Limb (tissue), 2 donors: ENCODE measurements around the gene TRIM22.

Source experiments
- DNase-seq, 2 donors: peaks; one replicate each; pipeline ENCODE4 v3.0.0-alpha.2; 2016; ENCODE audit errors: extremely low spot score in 2 of 2

Gene TRIM22

DNA sequence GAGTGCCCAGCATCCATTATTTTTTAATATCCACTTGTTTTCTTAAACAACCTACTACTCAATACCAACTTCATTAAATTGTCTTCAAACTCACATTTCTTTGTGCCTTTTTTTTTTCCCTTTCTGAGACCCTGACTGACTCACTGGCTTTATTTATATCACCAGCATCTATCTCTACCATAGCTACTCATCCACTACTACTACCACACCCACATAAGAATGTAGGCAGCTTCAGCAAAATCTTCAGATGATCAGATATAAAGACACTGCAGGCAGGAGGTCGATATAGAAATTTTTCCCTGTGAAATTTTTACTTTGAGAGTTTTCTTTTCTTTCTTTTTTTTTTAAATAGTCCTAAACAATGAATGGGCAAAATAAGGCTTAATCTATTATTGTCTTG is 48.8 kb downstream of the TRIM22 start:
- no peak for DNase-seq

DNA sequence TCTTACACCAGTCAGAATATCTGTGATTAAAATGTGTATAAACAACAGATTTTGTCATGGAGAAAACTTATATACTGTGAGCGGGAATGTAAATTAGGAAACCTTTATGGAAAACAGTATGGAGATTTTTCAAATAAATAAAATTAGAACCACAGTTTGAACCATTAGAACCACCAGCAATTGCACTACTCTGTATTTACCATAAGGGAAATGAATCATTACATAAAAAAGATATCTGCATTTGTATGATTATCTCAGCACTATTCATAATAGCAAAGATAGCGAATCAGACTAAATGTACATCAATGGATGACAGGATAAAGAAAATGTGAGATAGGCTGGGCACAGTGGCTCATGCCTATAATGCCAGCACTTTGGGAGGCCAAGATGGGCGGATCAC is 57.0 kb downstream of the TRIM22 start:
- DNase-seq: peak in 1 of 2 donors; percentile 0

DNA sequence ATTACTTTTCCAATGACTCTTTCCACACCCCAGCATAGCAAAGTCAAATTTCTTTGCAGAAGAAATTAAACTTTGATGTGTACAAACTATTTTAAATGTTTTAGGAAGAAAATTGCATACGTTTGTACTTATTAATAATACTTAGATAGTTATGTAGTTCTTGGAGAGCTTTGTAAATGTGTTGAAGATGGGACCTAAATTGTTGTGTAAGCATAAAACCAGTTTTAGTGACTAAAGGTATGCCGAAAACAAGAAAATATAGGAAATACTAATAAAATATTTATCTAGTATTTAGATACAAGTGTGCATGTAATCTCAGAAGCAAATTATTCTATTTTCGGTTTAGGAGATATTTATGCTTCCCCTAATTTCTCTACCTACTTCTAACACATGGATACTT is 60.2 kb downstream of the TRIM22 start:
- DNase-seq: peak in 1 of 2 donors; percentile 0

DNA sequence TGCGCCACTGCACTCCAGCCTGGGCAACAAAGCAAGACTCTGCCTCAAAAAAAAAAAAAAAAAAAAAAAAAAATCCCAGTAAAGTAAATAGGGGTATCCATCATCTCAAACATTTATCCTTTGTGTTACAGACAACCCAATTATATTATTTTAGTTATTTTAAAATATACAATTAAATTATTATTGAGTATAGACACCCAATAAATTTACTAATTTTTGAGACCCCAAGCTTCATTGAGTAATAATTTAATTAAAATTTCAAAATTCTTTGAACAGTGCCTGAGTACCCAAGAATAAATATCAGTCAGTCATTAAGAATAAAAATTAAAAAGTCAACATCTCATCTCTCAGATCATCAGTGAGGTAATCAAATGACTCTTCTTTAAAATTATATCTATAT is 64.4 kb downstream of the TRIM22 start, which contains the start of gene OR52N4:
TSS of gene OR52N4 (plus strand) at position 301 of the 400 bp plus-strand sequence. CDS start 498 bp downstream, outside the sequence.
- DNase-seq: no peak
